Esophagus muscularis mucosa (tissue), 3 donors: ENCODE measurements around the gene CHI3L2.

Experiments used
- POLR2A ChIP-seq: fragments of 450-650 bp; IDR thresholded peaks from one replicate; pipeline ENCODE4 v1.6.1; 2017; ENCODE audit warnings: antibody characterized with exemption, moderate library complexity, mild to moderate bottlenecking, low read depth
- TF ChIP-seq, protein P1 (sequence below), 3 experiments: fragments of 200-600 bp in 2 of 3; fragments of 450-650 bp in 1 of 3; sonication (generic) in 2 of 3; IDR thresholded peaks; one replicate each; pipeline ENCODE4 v1.5.1; 2017 to 2019; ENCODE audit warnings: antibody characterized with exemption in 3 of 3, mild to moderate bottlenecking in 2 of 3, moderate library complexity in 1 of 3

GRCh38 chr1:111249960-111250359, 22.4 kb downstream of the CHI3L2 start:
- no peak for TF ChIP-seq POLR2A
- TF ChIP-seq, protein P1, sequence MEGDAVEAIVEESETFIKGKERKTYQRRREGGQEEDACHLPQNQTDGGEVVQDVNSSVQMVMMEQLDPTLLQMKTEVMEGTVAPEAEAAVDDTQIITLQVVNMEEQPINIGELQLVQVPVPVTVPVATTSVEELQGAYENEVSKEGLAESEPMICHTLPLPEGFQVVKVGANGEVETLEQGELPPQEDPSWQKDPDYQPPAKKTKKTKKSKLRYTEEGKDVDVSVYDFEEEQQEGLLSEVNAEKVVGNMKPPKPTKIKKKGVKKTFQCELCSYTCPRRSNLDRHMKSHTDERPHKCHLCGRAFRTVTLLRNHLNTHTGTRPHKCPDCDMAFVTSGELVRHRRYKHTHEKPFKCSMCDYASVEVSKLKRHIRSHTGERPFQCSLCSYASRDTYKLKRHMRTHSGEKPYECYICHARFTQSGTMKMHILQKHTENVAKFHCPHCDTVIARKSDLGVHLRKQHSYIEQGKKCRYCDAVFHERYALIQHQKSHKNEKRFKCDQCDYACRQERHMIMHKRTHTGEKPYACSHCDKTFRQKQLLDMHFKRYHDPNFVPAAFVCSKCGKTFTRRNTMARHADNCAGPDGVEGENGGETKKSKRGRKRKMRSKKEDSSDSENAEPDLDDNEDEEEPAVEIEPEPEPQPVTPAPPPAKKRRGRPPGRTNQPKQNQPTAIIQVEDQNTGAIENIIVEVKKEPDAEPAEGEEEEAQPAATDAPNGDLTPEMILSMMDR (IDR thresholded peaks at IDR 0.05), result no peak
